ENCODE data around the gene CYP2U1. TPM values are rescaled to one million over a fixed set of nuclear protein-coding genes. Genes with fewer than 3 reads are reported as not detected.
"Not testable (repeated sequence)": the region's sequence is repeated elsewhere in the genome, so short reads cannot be mapped to it uniquely, and the experiment has no call there.

CYP2U1 gene
- total RNA-seq, 2 donors from 2014 or later: 8.0 to 13.5 TPM

- no peaks in the 10 kb centered on the region for H3K36me3 ChIP-seq
- DNase-seq (ENCODE audit: low spot score): no peak
- intact Hi-C loops (cut with DNase I): loop anchor here (5.0 kb wide), 1 partner anchor 73 kb away; no protein-coding TSS in a partner anchor
- H3K9me3 ChIP-seq: no peaks in the 10 kb centered on the region
- H3K4me3 ChIP-seq: no peak overlapping the region
- WGBS: 83% methylated on average over 4 of the region's 4 CpGs
- no peak for TF ChIP-seq POLR2AphosphoS5 (IDR thresholded peaks at IDR 0.05)
- TF ChIP-seq POLR2A (IDR thresholded peaks at IDR 0.05): no peak
- TF ChIP-seq, protein P1, sequence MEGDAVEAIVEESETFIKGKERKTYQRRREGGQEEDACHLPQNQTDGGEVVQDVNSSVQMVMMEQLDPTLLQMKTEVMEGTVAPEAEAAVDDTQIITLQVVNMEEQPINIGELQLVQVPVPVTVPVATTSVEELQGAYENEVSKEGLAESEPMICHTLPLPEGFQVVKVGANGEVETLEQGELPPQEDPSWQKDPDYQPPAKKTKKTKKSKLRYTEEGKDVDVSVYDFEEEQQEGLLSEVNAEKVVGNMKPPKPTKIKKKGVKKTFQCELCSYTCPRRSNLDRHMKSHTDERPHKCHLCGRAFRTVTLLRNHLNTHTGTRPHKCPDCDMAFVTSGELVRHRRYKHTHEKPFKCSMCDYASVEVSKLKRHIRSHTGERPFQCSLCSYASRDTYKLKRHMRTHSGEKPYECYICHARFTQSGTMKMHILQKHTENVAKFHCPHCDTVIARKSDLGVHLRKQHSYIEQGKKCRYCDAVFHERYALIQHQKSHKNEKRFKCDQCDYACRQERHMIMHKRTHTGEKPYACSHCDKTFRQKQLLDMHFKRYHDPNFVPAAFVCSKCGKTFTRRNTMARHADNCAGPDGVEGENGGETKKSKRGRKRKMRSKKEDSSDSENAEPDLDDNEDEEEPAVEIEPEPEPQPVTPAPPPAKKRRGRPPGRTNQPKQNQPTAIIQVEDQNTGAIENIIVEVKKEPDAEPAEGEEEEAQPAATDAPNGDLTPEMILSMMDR (IDR thresholded peaks at IDR 0.05): no peak
- H3K27ac ChIP-seq: no peak overlapping the region
- H3K27me3 ChIP-seq (replicated peaks; ENCODE audit: insufficient read depth): no peaks in the 10 kb centered on the region
- H3K4me1 ChIP-seq (replicated peaks): peaks cover 5% of the 10 kb centered on the region
Observed at GRCh38 chr4:107900067-107900466, 31.3 kb upstream of the CYP2U1 start.

GRCh38 chr4:107900508-107900907, 30.8 kb upstream of the CYP2U1 start:
- Histone ChIP-seq H3K36me3 (no peaks in the 10 kb centered on the region), H3K9me3 (no peaks in the 10 kb centered on the region), H3K27me3 (replicated peaks; ENCODE audit: insufficient read depth) (no peaks in the 10 kb centered on the region), H3K27ac (no peak overlapping the region), H3K4me1 (replicated peaks) (peaks cover 5% of the 10 kb centered on the region), H3K4me3 (no peak overlapping the region)
- intact Hi-C loops (cut with DNase I): loop anchor here (5.0 kb wide), 1 partner anchor 73 kb away; no protein-coding TSS in a partner anchor
- TF ChIP-seq POLR2A (IDR thresholded peaks at IDR 0.05): no peak
- no peak for TF ChIP-seq POLR2AphosphoS5 (IDR thresholded peaks at IDR 0.05)
- TF ChIP-seq, protein P1 (IDR thresholded peaks at IDR 0.05): no peak
- DNase-seq (ENCODE audit: low spot score): no peak
- 85% methylated on average over 3 of the region's 3 CpGs for WGBS

GRCh38 chr4:107901213-107901934, 30.0 kb upstream of the CYP2U1 start:
- DNase-seq (ENCODE audit: low spot score): no peak
- no peaks in the 10 kb centered on the region for H3K9me3 ChIP-seq
- 69% methylated on average over 2 of the region's 2 CpGs for WGBS
- intact Hi-C loops (cut with DNase I): loop anchor here (5.0 kb wide), 1 partner anchor 74 kb away; no protein-coding TSS in a partner anchor
- H3K4me3 ChIP-seq: no peak overlapping the region
- H3K27ac ChIP-seq: no peak overlapping the region
- TF ChIP-seq POLR2AphosphoS5 (IDR thresholded peaks at IDR 0.05) (no peak), POLR2A (IDR thresholded peaks at IDR 0.05) (no peak)
- TF ChIP-seq, protein P1 (IDR thresholded peaks at IDR 0.05): no peak
- H3K4me1 ChIP-seq (replicated peaks): peaks cover 5% of the 10 kb centered on the region
- no peaks in the 10 kb centered on the region for H3K36me3 ChIP-seq
- H3K27me3 ChIP-seq (replicated peaks; ENCODE audit: insufficient read depth): no peaks in the 10 kb centered on the region

DNA sequence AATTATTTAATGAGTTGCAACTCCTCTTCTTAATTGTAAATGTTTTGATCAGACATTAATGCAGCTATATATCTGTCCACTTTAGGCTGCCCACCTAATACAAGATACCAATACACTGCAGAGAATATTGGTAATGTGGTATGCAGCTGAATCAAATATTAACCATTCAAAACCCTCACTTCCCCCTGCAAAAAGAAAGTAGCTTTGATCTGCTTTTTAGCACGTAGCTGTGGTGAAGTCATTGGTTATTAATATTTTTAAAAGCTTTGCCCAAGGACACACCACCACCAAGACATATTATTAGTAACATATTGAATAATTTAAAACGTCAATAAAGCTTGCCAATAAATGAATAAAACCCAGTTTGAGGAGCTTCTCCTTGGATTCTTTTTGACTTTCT, 28.6 kb upstream of the CYP2U1 start:
- Histone ChIP-seq H3K36me3 (no peaks in the 10 kb centered on the region), H3K27ac (no peak overlapping the region), H3K4me1 (replicated peaks) (no peaks in the 10 kb centered on the region), H3K4me3 (no peak overlapping the region), H3K27me3 (replicated peaks; ENCODE audit: insufficient read depth) (no peaks in the 10 kb centered on the region), H3K9me3 (no peaks in the 10 kb centered on the region)
- intact Hi-C loops (cut with DNase I): loop anchor here (5.0 kb wide), 1 partner anchor 75 kb away; no protein-coding TSS in a partner anchor
- DNase-seq (ENCODE audit: low spot score): no peak
- TF ChIP-seq POLR2AphosphoS5 (IDR thresholded peaks at IDR 0.05): no peak
- TF ChIP-seq, protein P1 (IDR thresholded peaks at IDR 0.05): no peak
- no peak for TF ChIP-seq POLR2A (IDR thresholded peaks at IDR 0.05)
- 89% methylated on average over 2 of the region's 2 CpGs for WGBS

GRCh38 chr4:107905082-107905481, 26.3 kb upstream of the CYP2U1 start:
- WGBS: 94% methylated on average over 3 of the region's 3 CpGs
- H3K4me3 ChIP-seq; H3K27me3 ChIP-seq (replicated peaks; ENCODE audit: insufficient read depth); H3K9me3 ChIP-seq; DNase-seq (ENCODE audit: low spot score); H3K36me3 ChIP-seq; H3K4me1 ChIP-seq (replicated peaks); H3K27ac ChIP-seq; intact Hi-C loops (cut with DNase I): not testable (repeated sequence)
